Mesenchymal stem cell (in vitro differentiated cells and primary cell): ENCODE measurements around the gene TENT4B.

ENCODE experiments used
- DNase-seq: peaks from one replicate; pipeline ENCODE4 v3.0.0-alpha.2; 2013
- H2AFZ ChIP-seq: one replicate; pipeline ENCODE4 v1.6.1; 2013; ENCODE audit warnings: low read depth, mild to moderate bottlenecking, control low read depth, inconsistent platforms, low read length, moderate library complexity
- H2AK5ac ChIP-seq: 2 replicates; pipeline ENCODE4 v1.6.1; 2013; ENCODE audit warnings: low read length, moderate library complexity, mild to moderate bottlenecking, inconsistent platforms; ENCODE audit not compliant: severe bottlenecking
- H2BK120ac ChIP-seq: one replicate; pipeline ENCODE4 v1.6.1; 2013; ENCODE audit warnings: low read depth, mild to moderate bottlenecking, inconsistent platforms, low read length, moderate library complexity
- H2BK12ac ChIP-seq, 2 experiments: one replicate each; pipeline ENCODE4 v1.6.1; 2013; ENCODE audit warnings: inconsistent platforms in 2 of 2, low read length in 2 of 2, mild to moderate bottlenecking in 2 of 2, moderate library complexity in 2 of 2, control low read depth in 1 of 2
- H2BK15ac ChIP-seq: one replicate; pipeline ENCODE4 v1.6.1; 2013; ENCODE audit warnings: mild to moderate bottlenecking, low read depth, inconsistent platforms; ENCODE audit not compliant: poor library complexity, severe bottlenecking
- H2BK5ac ChIP-seq: 2 replicates; pipeline ENCODE4 v1.6.1; 2013; ENCODE audit warnings: low read depth, mild to moderate bottlenecking, low read length, control low read depth, inconsistent platforms; ENCODE audit not compliant: poor library complexity, severe bottlenecking
- H3K14ac ChIP-seq, 2 experiments: one replicate each; pipeline ENCODE4 v1.6.1; 2013; ENCODE audit warnings: inconsistent platforms in 2 of 2, low read length in 2 of 2, control low read depth in 1 of 2, mild to moderate bottlenecking in 1 of 2, moderate library complexity in 1 of 2
- H3K18ac ChIP-seq, 2 experiments: one replicate each; pipeline ENCODE4 v1.6.1; 2013; ENCODE audit warnings: inconsistent platforms in 2 of 2, low read length in 2 of 2, control low read depth in 1 of 2, low read depth in 1 of 2, mild to moderate bottlenecking in 1 of 2
- H3K23ac ChIP-seq, 2 experiments: one replicate each; pipeline ENCODE4 v1.6.1; 2013; ENCODE audit warnings: inconsistent platforms in 2 of 2, low read length in 2 of 2, mild to moderate bottlenecking in 2 of 2, moderate library complexity in 2 of 2, control low read depth in 1 of 2
- H3K27ac ChIP-seq: 2 replicates; pipeline ENCODE4 v1.5.1; 2013; ENCODE audit warnings: mild to moderate bottlenecking, moderate library complexity, low read length, control low read depth, inconsistent platforms; ENCODE audit not compliant: poor library complexity, severe bottlenecking
- H3K27me3 ChIP-seq, 2 experiments: 2 replicates each; pipeline versions ENCODE4 v1.6.1 to v1.7.0; 2013; ENCODE audit warnings: low read length in 2 of 2, mild to moderate bottlenecking in 2 of 2, moderate library complexity in 2 of 2, control low read depth in 1 of 2, inconsistent platforms in 1 of 2; ENCODE audit not compliant: control insufficient read depth in 1 of 2, insufficient read depth in 1 of 2
- H3K36me3 ChIP-seq, 2 experiments: 2 replicates each; pipeline versions ENCODE4 v1.6.1 to v1.7.0; 2013; ENCODE audit warnings: low read length in 2 of 2, control low read depth in 1 of 2, inconsistent platforms in 1 of 2, low read depth in 1 of 2, mild to moderate bottlenecking in 1 of 2; ENCODE audit not compliant: insufficient read depth in 2 of 2, control insufficient read depth in 1 of 2
- H3K4ac ChIP-seq, 2 experiments: one replicate each; pipeline ENCODE4 v1.6.1; 2013; ENCODE audit warnings: inconsistent platforms in 2 of 2, low read length in 2 of 2, mild to moderate bottlenecking in 2 of 2, moderate library complexity in 2 of 2, control low read depth in 1 of 2, low read depth in 1 of 2
- H3K4me1 ChIP-seq: 2 replicates; pipeline ENCODE4 v1.6.1; 2013; ENCODE audit warnings: low read depth, low read length, control low read depth; ENCODE audit not compliant: control insufficient read depth, insufficient read depth
- H3K4me2 ChIP-seq: 2 replicates; pipeline ENCODE4 v1.6.1; 2013; ENCODE audit warnings: low read length, mild to moderate bottlenecking, inconsistent platforms; ENCODE audit not compliant: poor library complexity, severe bottlenecking
- H3K4me3 ChIP-seq, 2 experiments: 2 replicates each; pipeline versions ENCODE4 v1.5.1 to v1.7.0; 2013; ENCODE audit warnings: low read length in 2 of 2, mild to moderate bottlenecking in 2 of 2, control low read depth in 1 of 2, low read depth in 1 of 2; ENCODE audit not compliant: insufficient read depth in 1 of 2
- H3K79me1 ChIP-seq: replicated peaks from 2 replicates; pipeline ENCODE4 v1.6.1; 2013; ENCODE audit warnings: mild to moderate bottlenecking, control low read depth, low read length, inconsistent platforms; ENCODE audit not compliant: poor library complexity, severe bottlenecking
- H3K9ac ChIP-seq: 2 replicates; pipeline ENCODE4 v1.7.0; 2013; ENCODE audit warnings: mild to moderate bottlenecking, low read length, moderate library complexity
- H3K9me3 ChIP-seq: 2 replicates; pipeline ENCODE4 v1.7.0; 2013; ENCODE audit warnings: mild to moderate bottlenecking, low read length; ENCODE audit not compliant: control insufficient read depth
- H4K8ac ChIP-seq: one replicate; pipeline ENCODE4 v1.6.1; 2013; ENCODE audit warnings: inconsistent platforms, mild to moderate bottlenecking, low read length, moderate library complexity
- H4K91ac ChIP-seq: one replicate; pipeline ENCODE4 v1.6.1; 2013; ENCODE audit warnings: mild to moderate bottlenecking, low read length, inconsistent platforms
- WGBS: methylation state at CpG from one replicate; pipeline ENCODE4 v1.1.7; 2013; ENCODE audit warnings: mixed read lengths; 5-methylcytosine and 5-hydroxymethylcytosine counted together

The TENT4B gene

GRCh38 chr16:50195276-50195675 is 42.2 kb downstream of the TENT4B start:
- H3K27ac ChIP-seq: peak overlapping the region; percentile 23
- H3K79me1 ChIP-seq: peaks cover 24% of the 10 kb centered on the region
- no peak overlapping the region for H3K4ac ChIP-seq
- H3K9ac ChIP-seq: peak overlapping the region; percentile 68
- no peak overlapping the region for H3K18ac ChIP-seq
- H2BK12ac ChIP-seq: no peak overlapping the region
- H2AK5ac ChIP-seq: no peak overlapping the region
- H2BK15ac ChIP-seq: no peak overlapping the region
- DNase-seq: peak; percentile 62
- no peak overlapping the region for H3K23ac ChIP-seq
- H3K9me3 ChIP-seq: no peaks in the 10 kb centered on the region
- H3K36me3 ChIP-seq: no peaks in the 10 kb centered on the region
- peaks cover 9% of the 10 kb centered on the region for H3K4me1 ChIP-seq
- peak overlapping the region in 1 of 2 experiments; percentile 56 for H3K4me3 ChIP-seq
- no peak overlapping the region for H4K8ac ChIP-seq
- H3K4me2 ChIP-seq: no peak overlapping the region
- no peak overlapping the region for H2BK5ac ChIP-seq
- H3K27me3 ChIP-seq: no peaks in the 10 kb centered on the region
- 15% methylated on average over 2 of the region's 2 CpGs for WGBS
- no peak overlapping the region for H4K91ac ChIP-seq
- H2BK120ac ChIP-seq: no peak overlapping the region
- no peak overlapping the region for H3K14ac ChIP-seq
- H2AFZ ChIP-seq: no peak overlapping the region

GRCh38 chr16:50195756-50196155 is 42.6 kb downstream of the TENT4B start:
- Histone ChIP-seq H3K9me3 (no peaks in the 10 kb centered on the region), H2BK15ac (no peak overlapping the region), H2BK5ac (no peak overlapping the region), H3K18ac (no peak overlapping the region), H2AK5ac (no peak overlapping the region), H3K36me3 (no peaks in the 10 kb centered on the region), H3K23ac (no peak overlapping the region), H3K27ac (no peak overlapping the region), H3K4me1 (peaks cover 9% of the 10 kb centered on the region), H3K9ac (peak overlapping the region; percentile 68), H3K4ac (no peak overlapping the region), H3K27me3 (no peaks in the 10 kb centered on the region), H3K4me2 (no peak overlapping the region), H2BK12ac (no peak overlapping the region), H3K14ac (no peak overlapping the region), H3K4me3 (peak overlapping the region in 1 of 2 experiments; percentile 56), H3K79me1 (peaks cover 25% of the 10 kb centered on the region), H2BK120ac (no peak overlapping the region), H4K91ac (no peak overlapping the region), H2AFZ (no peak overlapping the region), H4K8ac (no peak overlapping the region)
- WGBS: 80% methylated on average over 1 of the region's 1 CpG
- DNase-seq: no peak

GRCh38 chr16:50197582-50197981 is 44.5 kb downstream of the TENT4B start:
- Histone ChIP-seq H4K8ac (no peak overlapping the region), H3K4ac (no peak overlapping the region), H2BK15ac (no peak overlapping the region), H3K9ac (no peak overlapping the region), H3K27ac (no peak overlapping the region), H3K4me1 (peaks cover 9% of the 10 kb centered on the region), H2AK5ac (no peak overlapping the region), H3K36me3 (no peaks in the 10 kb centered on the region), H2AFZ (no peak overlapping the region), H3K27me3 (no peaks in the 10 kb centered on the region), H3K79me1 (peaks cover 23% of the 10 kb centered on the region), H4K91ac (no peak overlapping the region), H2BK12ac (no peak overlapping the region), H2BK5ac (no peak overlapping the region), H3K4me3 (no peak overlapping the region), H2BK120ac (no peak overlapping the region), H3K23ac (no peak overlapping the region), H3K9me3 (no peaks in the 10 kb centered on the region), H3K14ac (no peak overlapping the region), H3K4me2 (no peak overlapping the region), H3K18ac (no peak overlapping the region)
- WGBS: 98% methylated on average over 6 of the region's 7 CpGs
- no peak for DNase-seq

- H3K4ac ChIP-seq: no peak overlapping the region
- H4K91ac ChIP-seq: no peak overlapping the region
- no peak overlapping the region for H2BK12ac ChIP-seq
- no peak for DNase-seq
- no peak overlapping the region for H3K14ac ChIP-seq
- H3K23ac ChIP-seq: no peak overlapping the region
- H3K79me1 ChIP-seq: peaks cover 19% of the 10 kb centered on the region
- H2AFZ ChIP-seq: no peak overlapping the region
- no peaks in the 10 kb centered on the region for H3K9me3 ChIP-seq
- no peak overlapping the region for H2AK5ac ChIP-seq
- H2BK5ac ChIP-seq: no peak overlapping the region
- H3K9ac ChIP-seq: no peak overlapping the region
- H3K4me1 ChIP-seq: peaks cover 11% of the 10 kb centered on the region
- 79% methylated on average over 3 of the region's 4 CpGs for WGBS
- no peaks in the 10 kb centered on the region for H3K36me3 ChIP-seq
- H3K4me2 ChIP-seq: no peak overlapping the region
- no peak overlapping the region for H4K8ac ChIP-seq
- no peak overlapping the region for H3K18ac ChIP-seq
- H3K27ac ChIP-seq: no peak overlapping the region
- H3K27me3 ChIP-seq: no peaks in the 10 kb centered on the region
- no peak overlapping the region for H2BK15ac ChIP-seq
- H3K4me3 ChIP-seq: no peak overlapping the region
- no peak overlapping the region for H2BK120ac ChIP-seq
These were observed 45.8 kb downstream of the TENT4B start for GRCh38 chr16:50198802-50199403.
